CD4-positive, alpha-beta T cell treated with Interleukin-17A for 1 hour (primary cell): Measurements from ENCODE around the gene RHO.
"Not testable (repeated sequence)": the region's sequence is repeated elsewhere in the genome, so short reads cannot be mapped to it uniquely, and the experiment has no call there.

Experiments
- DNase-seq: peaks from one replicate; pipeline ENCODE4 v3.0.0-alpha.2; 2020

Gene RHO

GRCh38 chr3:129500334-129500658 lies 28.1 kb upstream of the RHO start:
- no peak for DNase-seq

GRCh38 chr3:129501630-129502029 lies 26.8 kb upstream of the RHO start:
- DNase-seq: no peak

- no peak for DNase-seq
Observed at GRCh38 chr3:129502641-129503408, 25.6 kb upstream of the RHO start.

- DNase-seq: no peak
Observed at GRCh38 chr3:129503471-129504291, 24.8 kb upstream of the RHO start.

- DNase-seq: no peak
Observed at GRCh38 chr3:129504471-129505100, 23.9 kb upstream of the RHO start.

GRCh38 chr3:129505341-129505740 lies 23.1 kb upstream of the RHO start:
- no peak for DNase-seq

GRCh38 chr3:129506231-129506742 lies 22.2 kb upstream of the RHO start:
- no peak for DNase-seq

GRCh38 chr3:129507181-129507831 lies 21.1 kb upstream of the RHO start:
- no peak for DNase-seq

- no peak for DNase-seq
Observed at GRCh38 chr3:129512595-129512994, 15.8 kb upstream of the RHO start.

- DNase-seq: no peak
Observed at GRCh38 chr3:129513705-129514104, 14.7 kb upstream of the RHO start.

- DNase-seq: no peak
Observed at GRCh38 chr3:129514110-129514509, 14.3 kb upstream of the RHO start.

GRCh38 chr3:129514563-129514962 lies 13.9 kb upstream of the RHO start:
- no peak for DNase-seq

GRCh38 chr3:129515108-129515820 lies 13.2 kb upstream of the RHO start:
- DNase-seq: not testable (repeated sequence)

- DNase-seq: not testable (repeated sequence)
Observed at GRCh38 chr3:129515821-129516432, 12.5 kb upstream of the RHO start.

GRCh38 chr3:129517516-129517915 lies 10.9 kb upstream of the RHO start:
- DNase-seq: no peak

- no peak for DNase-seq
Observed at GRCh38 chr3:129518038-129518561, 10.3 kb upstream of the RHO start.

- DNase-seq: no peak
Observed at GRCh38 chr3:129518581-129518980, 9.9 kb upstream of the RHO start.

- DNase-seq: no peak
Observed at GRCh38 chr3:129519449-129519848, 9.0 kb upstream of the RHO start.

GRCh38 chr3:129519896-129520715 lies 8.3 kb upstream of the RHO start:
- no peak for DNase-seq

GRCh38 chr3:129520960-129521359 lies 7.5 kb upstream of the RHO start:
- DNase-seq: no peak

- no peak for DNase-seq
Observed at GRCh38 chr3:129521611-129522010, 6.8 kb upstream of the RHO start.
